ENCODE data around the gene SETD1A. TPM values are rescaled to one million over a fixed set of nuclear protein-coding genes. Genes with fewer than 3 reads are reported as not detected.

Gene SETD1A
- total RNA-seq, 6 experiments from 2014 or later = 3.7 to 7.4 (median 6.9) TPM

DNA sequence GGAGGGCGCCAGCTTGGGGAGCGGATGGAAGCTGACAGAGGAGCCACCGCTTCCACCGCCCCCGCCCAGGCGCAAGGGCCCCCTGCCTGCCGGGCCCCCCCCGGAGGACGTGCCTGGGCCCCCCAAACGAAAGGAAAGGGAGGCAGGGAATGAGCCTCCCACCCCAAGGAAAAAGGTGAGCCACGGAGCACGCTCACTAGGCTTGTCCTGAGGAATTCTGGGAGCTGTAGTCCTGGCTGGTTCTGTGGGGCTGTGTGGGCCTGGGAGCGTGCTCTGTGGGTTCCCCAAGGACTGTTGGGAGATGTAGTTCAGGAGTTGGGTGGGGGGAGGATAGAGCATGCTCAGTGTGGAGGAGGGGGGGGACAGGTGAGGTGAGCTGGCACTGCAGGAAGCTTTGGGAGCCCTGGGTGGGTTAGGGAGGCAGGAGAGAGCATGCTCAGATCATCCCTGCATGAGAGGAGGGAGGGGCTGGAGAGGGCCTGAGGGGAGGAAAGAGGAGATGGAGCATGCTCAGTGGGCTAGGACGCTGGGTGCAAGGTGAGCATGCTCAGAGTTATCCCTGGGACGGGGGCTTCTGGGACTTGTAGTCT, 29.7 kb upstream of the SETD1A start:
- DNase-seq (peak in 2 of 3 donors; percentile 61 to 66), ATAC-seq (peak in 2 of 4 donors; percentile 7 to 14)
- intact Hi-C loops (cut with DNase I) = no loop called here
- Histone ChIP-seq H3K9me3 (no peaks in the 10 kb centered on the region), H3K4me1 (no peaks in the 10 kb centered on the region), H3K27ac (no peak overlapping the region), H3K36me3 (no peaks in the 10 kb centered on the region), H3K27me3 (no peaks in the 10 kb centered on the region), H3K4me3 (no peak overlapping the region)
- TF ChIP-seq POLR2A (IDR thresholded peaks at IDR 0.05) (no peak), CTCF (IDR thresholded peaks at IDR 0.05) (no peak)
- 58% methylated on average over 9 of the region's 15 CpGs for WGBS (ENCODE audit: insufficient coverage, low coverage, low lambda C conversion rate, missing lambda C conversion rate)

- DNase-seq = no peak
Observed at GRCh38 chr16:30928390-30928789, 29.2 kb upstream of the SETD1A start.

GRCh38 chr16:30929167-30929566, 28.4 kb upstream of the SETD1A start:
- ATAC-seq = no peak
- DNase-seq = no peak
- no peaks in the 10 kb centered on the region for H3K27me3 ChIP-seq
- H3K36me3 ChIP-seq = no peaks in the 10 kb centered on the region
- intact Hi-C loops (cut with DNase I) = no loop called here
- no peak overlapping the region for H3K4me3 ChIP-seq
- H3K9me3 ChIP-seq = no peaks in the 10 kb centered on the region
- 80% methylated on average over 4 of the region's 7 CpGs for WGBS (ENCODE audit: insufficient coverage, low coverage, low lambda C conversion rate, missing lambda C conversion rate)
- no peak overlapping the region for H3K27ac ChIP-seq
- H3K4me1 ChIP-seq = no peaks in the 10 kb centered on the region
- TF ChIP-seq POLR2A (IDR thresholded peaks at IDR 0.05) (no peak), CTCF (IDR thresholded peaks at IDR 0.05) (no peak)

More at GRCh38 chr16:30928390-30928789, 29.2 kb upstream of the SETD1A start:
- intact Hi-C loops (cut with DNase I) = no loop called here
- ATAC-seq = no peak
- Histone ChIP-seq H3K4me1 (no peaks in the 10 kb centered on the region), H3K36me3 (no peaks in the 10 kb centered on the region), H3K4me3 (no peak overlapping the region), H3K9me3 (no peaks in the 10 kb centered on the region), H3K27me3 (no peaks in the 10 kb centered on the region), H3K27ac (no peak overlapping the region)
- 100% methylated on average over 2 of the region's 11 CpGs for WGBS (ENCODE audit: insufficient coverage, low coverage, low lambda C conversion rate, missing lambda C conversion rate)
- no peak for TF ChIP-seq POLR2A (IDR thresholded peaks at IDR 0.05)
- no peak for TF ChIP-seq CTCF (IDR thresholded peaks at IDR 0.05)

DNA sequence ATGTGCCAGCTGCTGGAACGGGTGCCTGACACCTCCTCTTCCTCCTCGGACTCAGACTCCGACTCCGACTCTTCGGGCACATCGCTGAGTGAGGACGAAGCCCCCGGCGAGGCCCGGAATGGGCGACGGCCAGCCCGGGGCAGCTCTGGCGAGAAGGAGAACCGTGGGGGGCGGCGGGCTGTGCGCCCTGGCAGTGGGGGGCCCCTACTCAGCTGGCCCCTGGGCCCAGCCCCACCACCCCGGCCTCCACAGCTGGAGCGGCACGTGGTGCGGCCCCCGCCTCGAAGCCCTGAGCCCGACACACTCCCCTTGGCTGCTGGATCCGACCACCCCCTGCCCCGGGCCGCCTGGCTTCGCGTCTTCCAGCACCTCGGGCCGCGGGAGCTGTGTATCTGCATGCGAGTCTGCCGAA, 27.4 kb upstream of the SETD1A start:
- ATAC-seq (no peak), DNase-seq (no peak)
- Histone ChIP-seq H3K36me3 (no peaks in the 10 kb centered on the region), H3K4me1 (no peaks in the 10 kb centered on the region), H3K27me3 (no peaks in the 10 kb centered on the region), H3K9me3 (no peaks in the 10 kb centered on the region), H3K27ac (no peak overlapping the region), H3K4me3 (no peak overlapping the region)
- intact Hi-C loops (cut with DNase I) = no loop called here
- no CpG with 5 or more reads among the region's 35 CpGs for WGBS (ENCODE audit: insufficient coverage, low coverage, low lambda C conversion rate, missing lambda C conversion rate)
- TF ChIP-seq CTCF (IDR thresholded peaks at IDR 0.05) (no peak), POLR2A (IDR thresholded peaks at IDR 0.05) (no peak)

Data from right lobe of liver (tissue), 6 donors.